HepG2 (cell line): Measurements from ENCODE around the gene ZNF490. TPM values are rescaled to one million over a fixed set of nuclear protein-coding genes. Genes with fewer than 3 reads are reported as not detected.

Source experiments
- DMTF1 ChIP-seq: sonication (generic); formaldehyde crosslinking; IDR thresholded peaks from 2 replicates; pipeline ENCODE4 v1.4.0; 2020; ENCODE audit warnings: mild to moderate bottlenecking, missing genetic modification reagents
- DRAP1 ChIP-seq: IDR thresholded peaks from 2 replicates; pipeline ENCODE4 v1.6.1; 2016; ENCODE audit warnings: missing genetic modification reagents, missing compliant biosample characterization
- FUBP1 ChIP-seq: sonication (generic); formaldehyde crosslinking; IDR thresholded peaks from 2 replicates; pipeline ENCODE4 v1.5.1; 2020; ENCODE audit warnings: missing genetic modification reagents, mild to moderate bottlenecking, borderline replicate concordance
- IRF1 ChIP-seq: sonication (generic); formaldehyde crosslinking; IDR thresholded peaks from 2 replicates; pipeline ENCODE4 v1.4.0; 2020; ENCODE audit warnings: low read depth, mild to moderate bottlenecking, missing genetic modification reagents
- PATZ1 ChIP-seq: sonication (generic); formaldehyde crosslinking; IDR thresholded peaks from 2 replicates; pipeline ENCODE4 v1.4.0; 2020; ENCODE audit warnings: missing genetic modification reagents
- polyA plus RNA-seq, 8 experiments: library from polyadenylated mRNA; depleted of rRNA in 3 of 8; stranded (reverse) in 7 of 8; unstranded in 1 of 8; fragments of >200 nt; fragmentation: Illumina TruSeq in 4 of 8; extraction: Trizol in 4 of 8; gene quantifications; 2 replicates each; pipeline versions ENCODE4 v1.2.1 to v1.2.3, GENCODE V29; 2011 to 2016; ENCODE audit warnings: low read depth in 4 of 8, missing spikeins in 1 of 8, mixed read lengths in 1 of 8; ENCODE audit not compliant: insufficient read depth in 1 of 8
- total RNA-seq, 5 experiments: library from RNA; depleted of rRNA; stranded (reverse); fragments of >200 nt; fragmentation: Illumina TruSeq; extraction: Trizol; gene quantifications; 2 replicates each; pipeline ENCODE4 v1.2.3, GENCODE V29; 2016; ENCODE audit warnings: low read depth in 1 of 5
- TF ChIP-seq, protein P1 (sequence below): sonication (generic); formaldehyde crosslinking; IDR thresholded peaks from 2 replicates; pipeline ENCODE4 v1.4.0; 2020; ENCODE audit warnings: mild to moderate bottlenecking, missing genetic modification reagents, borderline replicate concordance
- TF ChIP-seq, protein P2 (sequence below): sonication (generic); formaldehyde crosslinking; IDR thresholded peaks from 2 replicates; pipeline ENCODE4 v1.4.0; 2020; ENCODE audit warnings: missing genetic modification reagents
- TF ChIP-seq, protein P3 (sequence below): sonication (generic); formaldehyde crosslinking; IDR thresholded peaks from 2 replicates; pipeline ENCODE4 v1.8.0; 2022; ENCODE audit warnings: missing genetic modification reagents, mild to moderate bottlenecking, borderline replicate concordance

ZNF490 gene
- total and polyA plus RNA-seq, 2 of the 13 experiments (the other 11 are each of a cell fraction or from before 2014, with no cell fraction given), result 1.3 to 2.9 TPM

- TF ChIP-seq, protein P1, sequence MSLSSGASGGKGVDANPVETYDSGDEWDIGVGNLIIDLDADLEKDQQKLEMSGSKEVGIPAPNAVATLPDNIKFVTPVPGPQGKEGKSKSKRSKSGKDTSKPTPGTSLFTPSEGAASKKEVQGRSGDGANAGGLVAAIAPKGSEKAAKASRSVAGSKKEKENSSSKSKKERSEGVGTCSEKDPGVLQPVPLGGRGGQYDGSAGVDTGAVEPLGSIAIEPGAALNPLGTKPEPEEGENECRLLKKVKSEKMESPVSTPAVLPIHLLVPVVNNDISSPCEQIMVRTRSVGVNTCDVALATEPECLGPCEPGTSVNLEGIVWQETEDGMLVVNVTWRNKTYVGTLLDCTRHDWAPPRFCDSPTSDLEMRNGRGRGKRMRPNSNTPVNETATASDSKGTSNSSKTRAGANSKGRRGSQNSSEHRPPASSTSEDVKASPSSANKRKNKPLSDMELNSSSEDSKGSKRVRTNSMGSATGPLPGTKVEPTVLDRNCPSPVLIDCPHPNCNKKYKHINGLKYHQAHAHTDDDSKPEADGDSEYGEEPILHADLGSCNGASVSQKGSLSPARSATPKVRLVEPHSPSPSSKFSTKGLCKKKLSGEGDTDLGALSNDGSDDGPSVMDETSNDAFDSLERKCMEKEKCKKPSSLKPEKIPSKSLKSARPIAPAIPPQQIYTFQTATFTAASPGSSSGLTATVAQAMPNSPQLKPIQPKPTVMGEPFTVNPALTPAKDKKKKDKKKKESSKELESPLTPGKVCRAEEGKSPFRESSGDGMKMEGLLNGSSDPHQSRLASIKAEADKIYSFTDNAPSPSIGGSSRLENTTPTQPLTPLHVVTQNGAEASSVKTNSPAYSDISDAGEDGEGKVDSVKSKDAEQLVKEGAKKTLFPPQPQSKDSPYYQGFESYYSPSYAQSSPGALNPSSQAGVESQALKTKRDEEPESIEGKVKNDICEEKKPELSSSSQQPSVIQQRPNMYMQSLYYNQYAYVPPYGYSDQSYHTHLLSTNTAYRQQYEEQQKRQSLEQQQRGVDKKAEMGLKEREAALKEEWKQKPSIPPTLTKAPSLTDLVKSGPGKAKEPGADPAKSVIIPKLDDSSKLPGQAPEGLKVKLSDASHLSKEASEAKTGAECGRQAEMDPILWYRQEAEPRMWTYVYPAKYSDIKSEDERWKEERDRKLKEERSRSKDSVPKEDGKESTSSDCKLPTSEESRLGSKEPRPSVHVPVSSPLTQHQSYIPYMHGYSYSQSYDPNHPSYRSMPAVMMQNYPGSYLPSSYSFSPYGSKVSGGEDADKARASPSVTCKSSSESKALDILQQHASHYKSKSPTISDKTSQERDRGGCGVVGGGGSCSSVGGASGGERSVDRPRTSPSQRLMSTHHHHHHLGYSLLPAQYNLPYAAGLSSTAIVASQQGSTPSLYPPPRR (CRISPR knock-in tag), result no peak
- TF ChIP-seq IRF1 (CRISPR knock-in tag), result no peak
- TF ChIP-seq PATZ1 (CRISPR knock-in tag), result peak; percentile 31; the same call in 1 of the 2 replicates
- no peak for TF ChIP-seq FUBP1 (CRISPR knock-in tag)
- TF ChIP-seq DRAP1, result peak; percentile 99
- TF ChIP-seq, protein P2, sequence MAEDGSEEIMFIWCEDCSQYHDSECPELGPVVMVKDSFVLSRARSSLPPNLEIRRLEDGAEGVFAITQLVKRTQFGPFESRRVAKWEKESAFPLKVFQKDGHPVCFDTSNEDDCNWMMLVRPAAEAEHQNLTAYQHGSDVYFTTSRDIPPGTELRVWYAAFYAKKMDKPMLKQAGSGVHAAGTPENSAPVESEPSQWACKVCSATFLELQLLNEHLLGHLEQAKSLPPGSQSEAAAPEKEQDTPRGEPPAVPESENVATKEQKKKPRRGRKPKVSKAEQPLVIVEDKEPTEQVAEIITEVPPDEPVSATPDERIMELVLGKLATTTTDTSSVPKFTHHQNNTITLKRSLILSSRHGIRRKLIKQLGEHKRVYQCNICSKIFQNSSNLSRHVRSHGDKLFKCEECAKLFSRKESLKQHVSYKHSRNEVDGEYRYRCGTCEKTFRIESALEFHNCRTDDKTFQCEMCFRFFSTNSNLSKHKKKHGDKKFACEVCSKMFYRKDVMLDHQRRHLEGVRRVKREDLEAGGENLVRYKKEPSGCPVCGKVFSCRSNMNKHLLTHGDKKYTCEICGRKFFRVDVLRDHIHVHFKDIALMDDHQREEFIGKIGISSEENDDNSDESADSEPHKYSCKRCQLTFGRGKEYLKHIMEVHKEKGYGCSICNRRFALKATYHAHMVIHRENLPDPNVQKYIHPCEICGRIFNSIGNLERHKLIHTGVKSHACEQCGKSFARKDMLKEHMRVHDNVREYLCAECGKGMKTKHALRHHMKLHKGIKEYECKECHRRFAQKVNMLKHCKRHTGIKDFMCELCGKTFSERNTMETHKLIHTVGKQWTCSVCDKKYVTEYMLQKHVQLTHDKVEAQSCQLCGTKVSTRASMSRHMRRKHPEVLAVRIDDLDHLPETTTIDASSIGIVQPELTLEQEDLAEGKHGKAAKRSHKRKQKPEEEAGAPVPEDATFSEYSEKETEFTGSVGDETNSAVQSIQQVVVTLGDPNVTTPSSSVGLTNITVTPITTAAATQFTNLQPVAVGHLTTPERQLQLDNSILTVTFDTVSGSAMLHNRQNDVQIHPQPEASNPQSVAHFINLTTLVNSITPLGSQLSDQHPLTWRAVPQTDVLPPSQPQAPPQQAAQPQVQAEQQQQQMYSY, result no peak
- no peak for TF ChIP-seq DMTF1
- TF ChIP-seq, protein P3, sequence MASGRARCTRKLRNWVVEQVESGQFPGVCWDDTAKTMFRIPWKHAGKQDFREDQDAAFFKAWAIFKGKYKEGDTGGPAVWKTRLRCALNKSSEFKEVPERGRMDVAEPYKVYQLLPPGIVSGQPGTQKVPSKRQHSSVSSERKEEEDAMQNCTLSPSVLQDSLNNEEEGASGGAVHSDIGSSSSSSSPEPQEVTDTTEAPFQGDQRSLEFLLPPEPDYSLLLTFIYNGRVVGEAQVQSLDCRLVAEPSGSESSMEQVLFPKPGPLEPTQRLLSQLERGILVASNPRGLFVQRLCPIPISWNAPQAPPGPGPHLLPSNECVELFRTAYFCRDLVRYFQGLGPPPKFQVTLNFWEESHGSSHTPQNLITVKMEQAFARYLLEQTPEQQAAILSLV (CRISPR knock-in tag), result peak; percentile 64; the same call in 1 of the 2 replicates
These were observed 59.4 kb downstream of the ZNF490 start, which contains the start of gene ZNF564 (continued) for GRCh38 chr19:12551060-12551832.
